Thyroid gland (tissue), 4 donors: ENCODE results near the gene HYAL3. TPM values are rescaled to one million over a fixed set of nuclear protein-coding genes. Genes with fewer than 3 reads are reported as not detected.
A peak's percentile ranks its signal among the peaks of the same experiment; 100 is the strongest.

Experiments
- DNase-seq, 2 donors: peaks; one replicate each; pipeline ENCODE4 v3.0.0-alpha.2; 2019
- H3K27ac ChIP-seq, 3 donors: fragments of 200-600 bp; sonication (generic); 1 replicate in 2 of 3; 2 replicates in 1 of 3; pipeline ENCODE4 v1.5.1; 2016 to 2019; ENCODE audit warnings: mild to moderate bottlenecking in 1 of 3, moderate library complexity in 1 of 3
- H3K27me3 ChIP-seq: fragments of 200-600 bp; sonication (generic); one replicate; pipeline ENCODE4 v1.5.1; 2019
- H3K36me3 ChIP-seq, 2 donors: fragments of 200-600 bp; sonication (generic); one replicate each; pipeline ENCODE4 v1.5.1; 2016 to 2019
- H3K4me1 ChIP-seq, 2 donors: fragments of 200-600 bp; sonication (generic); one replicate each; pipeline ENCODE4 v1.5.1; 2017 to 2019
- H3K4me3 ChIP-seq, 3 donors: fragments of 200-600 bp; sonication (generic); replicated peaks in 1 of 3; 1 replicate in 2 of 3; 2 replicates in 1 of 3; pipeline ENCODE4 v1.5.1; 2016; ENCODE audit warnings: mild to moderate bottlenecking in 1 of 3
- H3K9me3 ChIP-seq: fragments of 200-600 bp; sonication (generic); one replicate; pipeline ENCODE4 v1.5.1; 2017
- CTCF ChIP-seq, 6 experiments: fragments of 200-600 bp in 3 of 6; fragments of 450-650 bp in 3 of 6; sonication (generic) in 3 of 6; IDR thresholded peaks; one replicate each; pipeline ENCODE4 v1.5.1; 2016 to 2019; ENCODE audit warnings: antibody characterized with exemption in 6 of 6, mild to moderate bottlenecking in 2 of 6, inconsistent platforms in 1 of 6, moderate library complexity in 1 of 6
- POLR2A ChIP-seq, 2 donors: fragments of 450-650 bp; IDR thresholded peaks; one replicate each; pipeline ENCODE4 v1.6.1; 2017; ENCODE audit warnings: antibody characterized with exemption in 2 of 2, mild to moderate bottlenecking in 2 of 2, moderate library complexity in 1 of 2
- WGBS, 2 donors: methylation state at CpG; one replicate each; pipeline ENCODE4 v1.1.5; 2017; 5-methylcytosine and 5-hydroxymethylcytosine counted together
- intact Hi-C: fragments of 100-400 bp; cut with DNase I; formaldehyde crosslinking; loops from one replicate; pipeline ENCODE4 v1.15.1; 2023
- total RNA-seq, 4 donors: library from RNA; depleted of rRNA; stranded (reverse); fragments of >200 nt; gene quantifications; one replicate each; pipeline ENCODE4 v1.2.3, GENCODE V29; 2016

Gene HYAL3
- total RNA-seq, 4 donors from 2014 or later, result 2.7 to 6.7 (median 3.8) TPM

GRCh38 chr3:50260942-50261441 lies 38.2 kb downstream of the HYAL3 start:
- peak overlapping the region in 1 of 3 donors; percentile 72 for H3K4me3 ChIP-seq
- H3K36me3 ChIP-seq, result peaks cover 22 to 27% of the 10 kb centered on the region in 2 donors
- TF ChIP-seq POLR2A (IDR thresholded peaks at IDR 0.05) (no peak), CTCF (IDR thresholded peaks at IDR 0.05) (no peak)
- H3K27me3 ChIP-seq, result no peaks in the 10 kb centered on the region
- peaks cover 43 to 49% of the 10 kb centered on the region in 2 donors for H3K4me1 ChIP-seq
- no peaks in the 10 kb centered on the region for H3K9me3 ChIP-seq
- WGBS, 2 donors, result 49 to 76% methylated on average over 4 of the region's 5 CpGs
- H3K27ac ChIP-seq, result peak overlapping the region; percentile 97 to 99 (median 99)
- DNase-seq, result no peak
- intact Hi-C loops, result no loop called here

GRCh38 chr3:50260027-50260941 lies 38.9 kb downstream of the HYAL3 start:
- WGBS, 2 donors, result 4 to 17% methylated on average over 1 to 14 of the region's 70 CpGs
- DNase-seq, result peak; percentile 94
- peaks cover 22 to 27% of the 10 kb centered on the region in 2 donors for H3K36me3 ChIP-seq
- intact Hi-C loops, result no loop called here
- H3K27ac ChIP-seq, result peak overlapping the region; percentile 97 to 99 (median 99)
- peaks cover 36 to 45% of the 10 kb centered on the region in 2 donors for H3K4me1 ChIP-seq
- H3K27me3 ChIP-seq, result no peaks in the 10 kb centered on the region
- peak in 1 of 2 donors; percentile 85 for TF ChIP-seq POLR2A (IDR thresholded peaks at IDR 0.05)
- peak; percentile 66 to 99 (median 99) for TF ChIP-seq CTCF (IDR thresholded peaks at IDR 0.05)
- H3K4me3 ChIP-seq, result peak overlapping the region in 2 of 3 donors; percentile 28 to 72
- no peaks in the 10 kb centered on the region for H3K9me3 ChIP-seq

GRCh38 chr3:50259432-50260026 lies 39.7 kb downstream of the HYAL3 start:
- intact Hi-C loops, result no loop called here
- Histone ChIP-seq H3K36me3 (peaks cover 26 to 27% of the 10 kb centered on the region in 2 donors), H3K4me1 (peaks cover 29 to 45% of the 10 kb centered on the region in 2 donors), H3K9me3 (no peaks in the 10 kb centered on the region), H3K27me3 (no peaks in the 10 kb centered on the region), H3K27ac (peak overlapping the region in 2 of 3 donors; percentile 99), H3K4me3 (peak overlapping the region in 1 of 3 donors; percentile 72)
- DNase-seq, result no peak
- TF ChIP-seq CTCF (IDR thresholded peaks at IDR 0.05), result no peak
- TF ChIP-seq POLR2A (IDR thresholded peaks at IDR 0.05), result no peak
- WGBS, 2 donors, result 65 to 80% methylated on average over 5 to 12 of the region's 18 CpGs

- Histone ChIP-seq H3K27ac (peak overlapping the region in 1 of 3 donors; percentile 99), H3K4me1 (peaks cover 23 to 43% of the 10 kb centered on the region in 2 donors), H3K9me3 (no peaks in the 10 kb centered on the region), H3K27me3 (no peaks in the 10 kb centered on the region), H3K36me3 (peaks cover 26 to 31% of the 10 kb centered on the region in 2 donors), H3K4me3 (no peak overlapping the region)
- intact Hi-C loops, result no loop called here
- DNase-seq, result no peak
- TF ChIP-seq POLR2A (IDR thresholded peaks at IDR 0.05) (no peak), CTCF (IDR thresholded peaks at IDR 0.05) (no peak)
- 84 to 87% methylated on average over 15 to 16 of the region's 16 CpGs for WGBS, 2 donors
These were observed 40.2 kb downstream of the HYAL3 start for GRCh38 chr3:50258979-50259378.
